ENCODE results near the gene DACT2.
"Not testable (repeated sequence)": the region's sequence is repeated elsewhere in the genome, so short reads cannot be mapped to it uniquely, and the experiment has no call there.

Gene DACT2

GRCh38 chr6:168280020-168280898, 39.3 kb downstream of the DACT2 start:
- DNase-seq: no peak

- DNase-seq: no peak
These were observed 40.1 kb downstream of the DACT2 start for GRCh38 chr6:168279403-168279935.

- DNase-seq: no peak
These were observed 40.7 kb downstream of the DACT2 start for GRCh38 chr6:168278904-168279303.

- DNase-seq: peak; percentile 33
These were observed 42.3 kb downstream of the DACT2 start for GRCh38 chr6:168277274-168277669.

GRCh38 chr6:168276576-168277273, 42.9 kb downstream of the DACT2 start:
- DNase-seq: no peak

- no peak for DNase-seq
These were observed 44.4 kb downstream of the DACT2 start for GRCh38 chr6:168275168-168275567.

GRCh38 chr6:168274037-168274952, 45.3 kb downstream of the DACT2 start:
- no peak for DNase-seq

- DNase-seq: no peak
These were observed 46.0 kb downstream of the DACT2 start for GRCh38 chr6:168273441-168274036.

GRCh38 chr6:168272415-168273325, 46.9 kb downstream of the DACT2 start:
- DNase-seq: no peak

GRCh38 chr6:168270274-168271172, 49.1 kb downstream of the DACT2 start:
- DNase-seq: peak; percentile 46

GRCh38 chr6:168269455-168270243, 49.9 kb downstream of the DACT2 start:
- DNase-seq: no peak

- no peak for DNase-seq
These were observed 50.8 kb downstream of the DACT2 start for GRCh38 chr6:168268755-168269154.

- DNase-seq: not testable (repeated sequence)
These were observed 51.8 kb downstream of the DACT2 start for GRCh38 chr6:168267779-168268178.

- DNase-seq: no peak
These were observed 53.5 kb downstream of the DACT2 start for GRCh38 chr6:168265827-168266815.

- no peak for DNase-seq
These were observed 54.2 kb downstream of the DACT2 start for GRCh38 chr6:168265394-168265793.

- DNase-seq: no peak
These were observed 54.8 kb downstream of the DACT2 start for GRCh38 chr6:168264593-168265335.

- DNase-seq: no peak
These were observed 56.1 kb downstream of the DACT2 start for GRCh38 chr6:168263351-168263905.

Measured in NCI-H2029 (cell line).